ENCODE measurements around the gene CDKAL1.

DNA sequence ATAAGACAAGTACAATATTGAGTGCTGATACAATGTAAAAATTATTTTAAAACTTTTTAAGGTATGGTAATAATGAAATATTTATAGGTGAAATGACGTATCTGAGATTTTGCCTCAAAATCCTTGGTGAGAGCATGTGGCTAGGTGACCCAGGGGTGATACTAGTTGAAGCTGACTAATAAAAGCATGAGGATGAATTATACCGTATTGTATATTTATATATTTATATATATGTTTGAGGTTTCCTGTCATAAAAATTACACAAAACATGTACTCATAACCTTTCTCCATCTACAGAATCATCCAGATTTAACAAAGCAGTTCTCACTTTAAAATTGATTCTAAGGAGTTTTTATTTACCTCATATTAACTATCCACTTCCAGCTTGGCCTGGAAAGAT, 358.1 kb downstream of the CDKAL1 start:
- TF ChIP-seq, protein P1, sequence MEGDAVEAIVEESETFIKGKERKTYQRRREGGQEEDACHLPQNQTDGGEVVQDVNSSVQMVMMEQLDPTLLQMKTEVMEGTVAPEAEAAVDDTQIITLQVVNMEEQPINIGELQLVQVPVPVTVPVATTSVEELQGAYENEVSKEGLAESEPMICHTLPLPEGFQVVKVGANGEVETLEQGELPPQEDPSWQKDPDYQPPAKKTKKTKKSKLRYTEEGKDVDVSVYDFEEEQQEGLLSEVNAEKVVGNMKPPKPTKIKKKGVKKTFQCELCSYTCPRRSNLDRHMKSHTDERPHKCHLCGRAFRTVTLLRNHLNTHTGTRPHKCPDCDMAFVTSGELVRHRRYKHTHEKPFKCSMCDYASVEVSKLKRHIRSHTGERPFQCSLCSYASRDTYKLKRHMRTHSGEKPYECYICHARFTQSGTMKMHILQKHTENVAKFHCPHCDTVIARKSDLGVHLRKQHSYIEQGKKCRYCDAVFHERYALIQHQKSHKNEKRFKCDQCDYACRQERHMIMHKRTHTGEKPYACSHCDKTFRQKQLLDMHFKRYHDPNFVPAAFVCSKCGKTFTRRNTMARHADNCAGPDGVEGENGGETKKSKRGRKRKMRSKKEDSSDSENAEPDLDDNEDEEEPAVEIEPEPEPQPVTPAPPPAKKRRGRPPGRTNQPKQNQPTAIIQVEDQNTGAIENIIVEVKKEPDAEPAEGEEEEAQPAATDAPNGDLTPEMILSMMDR (IDR thresholded peaks at IDR 0.05): no peak
- no peak for TF ChIP-seq POLR2A (IDR thresholded peaks at IDR 0.05)
